H9 (cell line): Measurements from ENCODE around the gene LRWD1. TPM values are rescaled to one million over a fixed set of nuclear protein-coding genes. Genes with fewer than 3 reads are reported as not detected.

Experiments
- DNase-seq: peaks from one replicate; pipeline ENCODE4 v3.0.0-alpha.2; 2017
- H2AFZ ChIP-seq: one replicate; pipeline ENCODE4 v1.6.1; 2013; ENCODE audit warnings: mild to moderate bottlenecking, low read length, control low read depth, moderate library complexity
- H2AK5ac ChIP-seq: 2 replicates; pipeline ENCODE4 v1.6.1; 2013; ENCODE audit warnings: low read length, control low read depth, mixed read lengths; ENCODE audit not compliant: insufficient read length
- H2BK120ac ChIP-seq: one replicate; pipeline ENCODE4 v1.6.1; 2013; ENCODE audit warnings: low read depth, mild to moderate bottlenecking, low read length, control low read depth, inconsistent platforms; ENCODE audit not compliant: poor library complexity, severe bottlenecking
- H2BK12ac ChIP-seq: 2 replicates; pipeline ENCODE4 v1.6.1; 2013; ENCODE audit warnings: low read length, control low read depth, mixed read lengths, low read depth; ENCODE audit not compliant: insufficient read length
- H2BK15ac ChIP-seq: 2 replicates; pipeline ENCODE4 v1.6.1; 2013; ENCODE audit warnings: low read depth, low read length, control low read depth
- H2BK20ac ChIP-seq: one replicate; pipeline ENCODE4 v1.6.1; 2013; ENCODE audit warnings: low read depth, mild to moderate bottlenecking, low read length, control low read depth, inconsistent platforms; ENCODE audit not compliant: poor library complexity, severe bottlenecking
- H2BK5ac ChIP-seq: 2 replicates; pipeline ENCODE4 v1.6.1; 2013; ENCODE audit warnings: low read length, control low read depth, mixed read lengths; ENCODE audit not compliant: insufficient read length
- H3K14ac ChIP-seq: 2 replicates; pipeline ENCODE4 v1.6.1; 2013; ENCODE audit warnings: low read length, control low read depth; ENCODE audit not compliant: insufficient read depth
- H3K18ac ChIP-seq: 2 replicates; pipeline ENCODE4 v1.6.1; 2013; ENCODE audit warnings: low read depth, mild to moderate bottlenecking, mixed read lengths, low read length, control low read depth; ENCODE audit not compliant: insufficient read length
- H3K23ac ChIP-seq: 2 replicates; pipeline ENCODE4 v1.6.1; 2013; ENCODE audit warnings: low read length, control low read depth, mixed read lengths, low read depth; ENCODE audit not compliant: insufficient read length
- H3K23me2 ChIP-seq: 2 replicates; pipeline ENCODE4 v1.6.1; 2013; ENCODE audit warnings: low read depth, mild to moderate bottlenecking, mixed read lengths, low read length, control low read depth; ENCODE audit not compliant: insufficient read length, poor library complexity, severe bottlenecking
- H3K27ac ChIP-seq: 2 replicates; pipeline ENCODE4 v1.5.1; 2013; ENCODE audit warnings: low read length, control low read depth, mixed read lengths, low read depth; ENCODE audit not compliant: insufficient read length
- H3K27me3 ChIP-seq: 2 replicates; pipeline ENCODE4 v1.6.1; 2013; ENCODE audit warnings: low read length, control low read depth, inconsistent platforms; ENCODE audit not compliant: insufficient read depth
- H3K4ac ChIP-seq: 2 replicates; pipeline ENCODE4 v1.6.1; 2013; ENCODE audit warnings: low read depth, mild to moderate bottlenecking, control low read depth, inconsistent platforms, low read length, moderate library complexity
- H3K4me1 ChIP-seq: 2 replicates; pipeline ENCODE4 v1.6.1; 2013; ENCODE audit warnings: low read length, control low read depth, inconsistent platforms; ENCODE audit not compliant: insufficient read depth
- H3K4me2 ChIP-seq: 2 replicates; pipeline ENCODE4 v1.6.1; 2013; ENCODE audit warnings: low read length, control low read depth, mixed read lengths; ENCODE audit not compliant: insufficient read length, insufficient read depth
- H3K56ac ChIP-seq: 2 replicates; pipeline ENCODE4 v1.6.1; 2013; ENCODE audit warnings: low read depth, mild to moderate bottlenecking, mixed read lengths, low read length, control low read depth; ENCODE audit not compliant: insufficient read length
- H3K79me1 ChIP-seq: 2 replicates; pipeline ENCODE4 v1.6.1; 2013; ENCODE audit warnings: low read depth, mild to moderate bottlenecking, moderate library complexity, low read length, control low read depth, inconsistent platforms; ENCODE audit not compliant: insufficient read depth, poor library complexity, severe bottlenecking
- H3K79me2 ChIP-seq: 2 replicates; pipeline ENCODE4 v1.6.1; 2013; ENCODE audit warnings: low read length, control low read depth, inconsistent platforms; ENCODE audit not compliant: insufficient read depth
- H3K9ac ChIP-seq: 2 replicates; pipeline ENCODE4 v1.6.1; 2013; ENCODE audit warnings: low read length, control low read depth, mixed read lengths; ENCODE audit not compliant: insufficient read length; ENCODE audit errors: extremely low read depth
- H3K9me3 ChIP-seq: one replicate; pipeline ENCODE4 v1.6.1; 2013; ENCODE audit warnings: low read depth, low read length, inconsistent platforms; ENCODE audit not compliant: control insufficient read depth
- H3T11ph ChIP-seq: one replicate; pipeline ENCODE4 v1.6.1; 2013; ENCODE audit warnings: mild to moderate bottlenecking, low read length, control low read depth, inconsistent platforms
- H4K20me1 ChIP-seq: one replicate; pipeline ENCODE4 v1.6.1; 2013; ENCODE audit not compliant: control insufficient read depth, insufficient read length, insufficient read depth
- H4K5ac ChIP-seq: 2 replicates; pipeline ENCODE4 v1.6.1; 2013; ENCODE audit warnings: low read depth, mild to moderate bottlenecking, mixed read lengths, low read length, control low read depth; ENCODE audit not compliant: insufficient read length
- H4K8ac ChIP-seq: replicated peaks from 2 replicates; pipeline ENCODE4 v1.6.1; 2013; ENCODE audit warnings: low read length, control low read depth, mixed read lengths, low read depth; ENCODE audit not compliant: insufficient read length
- H4K91ac ChIP-seq: 2 replicates; pipeline ENCODE4 v1.6.1; 2013; ENCODE audit warnings: low read depth, mild to moderate bottlenecking, moderate library complexity, mixed read lengths, low read length, control low read depth; ENCODE audit not compliant: insufficient read length
- H3K27ac Mint-ChIP-seq, 3 experiments: 2 replicates in 2 of 3; 3 replicates in 1 of 3; pipeline ENCODE4 v1.8.0; 2020 to 2021; ENCODE audit warnings: mixed read lengths in 3 of 3, mild to moderate bottlenecking in 1 of 3, moderate library complexity in 1 of 3
- H3K27me3 Mint-ChIP-seq: 2 replicates; pipeline ENCODE4 v1.8.0; 2021; ENCODE audit warnings: low read depth, mild to moderate bottlenecking, moderate library complexity, mixed read lengths
- H3K36me3 Mint-ChIP-seq, 3 experiments: 2 replicates in 2 of 3; 3 replicates in 1 of 3; pipeline ENCODE4 v1.8.0; 2020 to 2021; ENCODE audit warnings: low read depth in 3 of 3, mixed read lengths in 3 of 3; ENCODE audit not compliant: insufficient read depth in 1 of 3
- H3K4me1 Mint-ChIP-seq, 2 experiments: 2 replicates each; pipeline ENCODE4 v1.8.0; 2020; ENCODE audit warnings: mixed read lengths in 2 of 2
- H3K4me3 Mint-ChIP-seq, 2 experiments: 2 replicates in 1 of 2; 3 replicates in 1 of 2; pipeline ENCODE4 v1.8.0; 2020 to 2021; ENCODE audit warnings: mild to moderate bottlenecking in 2 of 2, mixed read lengths in 2 of 2, moderate library complexity in 1 of 2
- H3K9me3 Mint-ChIP-seq, 2 experiments: 2 replicates in 1 of 2; 3 replicates in 1 of 2; pipeline ENCODE4 v1.8.0; 2020; ENCODE audit warnings: mild to moderate bottlenecking in 2 of 2, mixed read lengths in 2 of 2, moderate library complexity in 1 of 2
- CTCF ChIP-seq: fragments of 200-600 bp; sonication (generic); conservative IDR thresholded peaks from 3 replicates; pipeline ENCODE4 v1.8.0; 2021; ENCODE audit warnings: antibody characterized with exemption, mild to moderate bottlenecking
- WGBS: extraction: QIAGEN DNeasy Blood & Tissue Kit; methylation state at CpG from one replicate; pipeline ENCODE4 v1.1.7; 2013; ENCODE audit warnings: missing lambda C conversion rate, low lambda C conversion rate, mixed read lengths; ENCODE audit not compliant: insufficient read length; ENCODE audit errors: extremely low coverage; 5-methylcytosine and 5-hydroxymethylcytosine counted together
- total RNA-seq: library from RNA; stranded (reverse); gene quantifications from 2 replicates; pipeline ENCODE4 v1.2.1, GENCODE V29; 2021

Gene LRWD1
- total RNA-seq, 1 experiment from 2014 or later = 35.1 TPM

GRCh38 chr7:102424129-102424551, 40.6 kb upstream of the LRWD1 start:
- no peak overlapping the region for H3K27ac ChIP-seq
- H2AK5ac ChIP-seq = no peak overlapping the region
- Mint-ChIP-seq H3K36me3 (peaks cover 21 to 60% (median 50%) of the 10 kb centered on the region in 3 experiments), H3K9me3 (no peaks in the 10 kb centered on the region), H3K27ac (peak overlapping the region; percentile 7 to 91 (median 43); a peak in 4 of 7 replicates), H3K4me3 (no peak overlapping the region), H3K27me3 (peaks cover 1% of the 10 kb centered on the region; the same call in 1 of the 2 replicates), H3K4me1 (peaks cover 10 to 18% of the 10 kb centered on the region in 2 experiments)
- H3K4me1 ChIP-seq = no peaks in the 10 kb centered on the region
- no peak overlapping the region for H2AFZ ChIP-seq
- H2BK20ac ChIP-seq = no peak overlapping the region
- no peak overlapping the region for H2BK15ac ChIP-seq
- H3K79me1 ChIP-seq = no peaks in the 10 kb centered on the region
- H3K18ac ChIP-seq = no peak overlapping the region
- peak; percentile 47 for DNase-seq
- no peak for TF ChIP-seq CTCF
- no CpG with 5 or more reads among the region's 12 CpGs for WGBS
- no peaks in the 10 kb centered on the region for H4K20me1 ChIP-seq
- H2BK5ac ChIP-seq = no peak overlapping the region
- H2BK12ac ChIP-seq = no peak overlapping the region
- no peaks in the 10 kb centered on the region for H3K27me3 ChIP-seq
- H4K5ac ChIP-seq = no peak overlapping the region
- H3K56ac ChIP-seq = no peak overlapping the region
- no peaks in the 10 kb centered on the region for H3K9me3 ChIP-seq
- H3K4ac ChIP-seq = no peak overlapping the region
- H3K9ac ChIP-seq = no peak overlapping the region
- no peak overlapping the region for H2BK120ac ChIP-seq
- H3K4me2 ChIP-seq = no peak overlapping the region
- H3K23me2 ChIP-seq = no peaks in the 10 kb centered on the region
- no peak overlapping the region for H3K23ac ChIP-seq
- H3K79me2 ChIP-seq = no peaks in the 10 kb centered on the region
- H4K91ac ChIP-seq = no peak overlapping the region
- no peak overlapping the region for H3K14ac ChIP-seq
- H4K8ac ChIP-seq = no peak overlapping the region
- H3T11ph ChIP-seq = no peak overlapping the region
